ENCODE measurements around the gene GGT5. TPM values are rescaled to one million over a fixed set of nuclear protein-coding genes. Genes with fewer than 3 reads are reported as not detected.
"Not testable (repeated sequence)": the region's sequence is repeated elsewhere in the genome, so short reads cannot be mapped to it uniquely, and the experiment has no call there.

Gene GGT5
- polyA plus RNA-seq, 5 donors, result 11.7 to 15.2 (median 13.1) TPM

- DNase-seq, result not testable (repeated sequence)
These were observed 38.2 kb downstream of the GGT5 start for GRCh38 chr22:24206460-24207263.

GRCh38 chr22:24205438-24206195 is 39.3 kb downstream of the GGT5 start:
- DNase-seq, result no peak

GRCh38 chr22:24203856-24204255 is 41.0 kb downstream of the GGT5 start:
- DNase-seq, result not testable (repeated sequence)

GRCh38 chr22:24201681-24202614 is 42.9 kb downstream of the GGT5 start:
- DNase-seq, result no peak

GRCh38 chr22:24200619-24201212 is 44.2 kb downstream of the GGT5 start:
- no peak for DNase-seq

- DNase-seq, result no peak
These were observed 46.2 kb downstream of the GGT5 start for GRCh38 chr22:24198682-24199052.

GRCh38 chr22:24191893-24192292 is 53.0 kb downstream of the GGT5 start:
- DNase-seq, result no peak

GRCh38 chr22:24191381-24191841 is 53.5 kb downstream of the GGT5 start:
- no peak for DNase-seq

GRCh38 chr22:24190596-24191208 is 54.2 kb downstream of the GGT5 start:
- DNase-seq, result no peak

GRCh38 chr22:24190159-24190540 is 54.7 kb downstream of the GGT5 start:
- DNase-seq, result no peak

- peak; percentile 59 to 64 for DNase-seq
These were observed 55.4 kb downstream of the GGT5 start for GRCh38 chr22:24189249-24190158.

GRCh38 chr22:24188705-24189248 is 56.1 kb downstream of the GGT5 start:
- DNase-seq, result no peak

- DNase-seq, result no peak
These were observed 56.9 kb downstream of the GGT5 start for GRCh38 chr22:24187731-24188644.

- DNase-seq, result no peak
These were observed 57.8 kb downstream of the GGT5 start for GRCh38 chr22:24186892-24187670.

- no peak for DNase-seq
These were observed 58.5 kb downstream of the GGT5 start for GRCh38 chr22:24186352-24186740.

GRCh38 chr22:24185501-24186351 is 59.2 kb downstream of the GGT5 start:
- DNase-seq, result no peak
